ENCODE measurements around the gene SHISA4. TPM values are rescaled to one million over a fixed set of nuclear protein-coding genes. Genes with fewer than 3 reads are reported as not detected.
A peak's percentile ranks its signal among the peaks of the same experiment; 100 is the strongest.

SHISA4 gene
- total RNA-seq, 3 donors from 2014 or later = 1.2 to 12.4 (median 4.0) TPM

DNA sequence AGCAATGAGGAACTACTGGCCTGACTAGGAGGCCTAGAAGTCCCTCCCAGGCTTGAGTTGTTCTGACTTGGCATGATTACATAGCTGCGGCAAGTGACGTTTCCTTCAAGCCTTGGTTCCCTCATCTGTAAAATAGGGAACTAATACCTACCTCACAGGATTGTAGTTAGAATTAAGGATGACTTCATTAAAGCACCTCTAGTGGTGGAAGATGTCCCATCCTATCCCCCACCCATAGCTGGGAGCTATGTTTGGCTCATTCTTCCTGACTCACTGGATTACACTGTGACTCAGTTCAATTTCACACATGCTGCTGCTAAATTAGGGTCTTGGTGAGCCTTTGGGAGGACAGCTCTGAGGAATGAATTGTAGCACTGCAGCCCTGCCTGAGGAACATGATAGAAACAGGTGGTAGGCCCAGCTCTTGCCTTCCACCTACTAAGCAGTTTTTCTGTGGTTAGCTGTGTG lies 6.0 kb upstream of the SHISA4 start:
- ATAC-seq (peak; percentile 31), DNase-seq (no peak)
- no peaks in the 10 kb centered on the region for H3K36me3 ChIP-seq (ENCODE audit: low read depth)
- H3K4me3 ChIP-seq = no peak overlapping the region
- TF ChIP-seq, protein P1, sequence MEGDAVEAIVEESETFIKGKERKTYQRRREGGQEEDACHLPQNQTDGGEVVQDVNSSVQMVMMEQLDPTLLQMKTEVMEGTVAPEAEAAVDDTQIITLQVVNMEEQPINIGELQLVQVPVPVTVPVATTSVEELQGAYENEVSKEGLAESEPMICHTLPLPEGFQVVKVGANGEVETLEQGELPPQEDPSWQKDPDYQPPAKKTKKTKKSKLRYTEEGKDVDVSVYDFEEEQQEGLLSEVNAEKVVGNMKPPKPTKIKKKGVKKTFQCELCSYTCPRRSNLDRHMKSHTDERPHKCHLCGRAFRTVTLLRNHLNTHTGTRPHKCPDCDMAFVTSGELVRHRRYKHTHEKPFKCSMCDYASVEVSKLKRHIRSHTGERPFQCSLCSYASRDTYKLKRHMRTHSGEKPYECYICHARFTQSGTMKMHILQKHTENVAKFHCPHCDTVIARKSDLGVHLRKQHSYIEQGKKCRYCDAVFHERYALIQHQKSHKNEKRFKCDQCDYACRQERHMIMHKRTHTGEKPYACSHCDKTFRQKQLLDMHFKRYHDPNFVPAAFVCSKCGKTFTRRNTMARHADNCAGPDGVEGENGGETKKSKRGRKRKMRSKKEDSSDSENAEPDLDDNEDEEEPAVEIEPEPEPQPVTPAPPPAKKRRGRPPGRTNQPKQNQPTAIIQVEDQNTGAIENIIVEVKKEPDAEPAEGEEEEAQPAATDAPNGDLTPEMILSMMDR (IDR thresholded peaks at IDR 0.05) = no peak
- no peaks in the 10 kb centered on the region for H3K9me3 ChIP-seq
- H3K4me1 ChIP-seq (ENCODE audit: low read depth) = no peaks in the 10 kb centered on the region
- intact Hi-C loops (cut with DNase I, micrococcal nuclease) = loop anchor here in 1 of 2 donors (5.0 kb wide), 1 partner anchor 90 kb away; no protein-coding TSS in a partner anchor

DNA sequence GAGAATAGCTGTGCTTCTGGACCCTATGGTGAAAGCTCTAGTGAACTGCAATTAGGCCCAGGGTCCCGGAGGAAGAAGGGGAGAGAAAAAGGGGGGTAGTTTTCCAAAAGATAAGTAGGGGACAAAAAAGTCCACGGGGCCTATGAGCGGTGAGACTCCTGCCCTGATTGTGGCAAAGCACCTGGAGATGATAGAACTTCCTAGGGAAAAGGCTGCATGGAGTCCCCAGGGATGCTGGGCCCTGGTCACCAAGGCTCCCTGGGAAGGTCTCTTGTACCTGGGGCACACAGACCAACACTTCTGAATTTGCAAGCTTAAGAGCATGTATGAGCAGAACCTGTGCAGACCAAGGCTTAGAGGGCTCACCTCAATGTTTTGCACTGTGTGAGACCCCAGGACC lies 5.4 kb upstream of the SHISA4 start:
- intact Hi-C loops (cut with DNase I, micrococcal nuclease) = loop anchor here in 1 of 2 donors (5.0 kb wide), 1 partner anchor 89 kb away; no protein-coding TSS in a partner anchor
- ATAC-seq (no peak), DNase-seq (no peak)
- Histone ChIP-seq H3K36me3 (ENCODE audit: low read depth) (no peaks in the 10 kb centered on the region), H3K4me1 (ENCODE audit: low read depth) (no peaks in the 10 kb centered on the region), H3K4me3 (no peak overlapping the region), H3K9me3 (no peaks in the 10 kb centered on the region)
- TF ChIP-seq, protein P1 (IDR thresholded peaks at IDR 0.05) = no peak

DNA sequence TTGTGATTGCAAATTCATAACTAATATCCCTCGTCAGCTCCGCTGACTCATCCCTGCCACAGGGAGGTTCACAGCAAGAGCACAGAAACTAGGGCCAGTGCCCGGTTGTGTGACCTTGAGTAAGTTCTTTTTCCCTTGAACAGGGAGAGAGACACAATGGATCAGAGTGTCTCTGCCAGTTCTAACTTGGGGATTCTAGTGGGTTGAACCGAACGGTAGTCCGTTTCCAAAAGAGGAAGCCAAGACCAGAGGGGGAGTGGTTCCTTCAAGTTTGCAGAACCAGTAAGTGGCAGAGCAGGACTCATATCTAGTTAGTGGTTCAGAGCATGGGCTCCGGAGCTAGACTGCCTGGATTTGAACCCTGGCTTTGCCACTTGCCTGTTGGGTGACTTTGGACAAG lies 4.9 kb upstream of the SHISA4 start:
- Histone ChIP-seq H3K36me3 (ENCODE audit: low read depth) (no peaks in the 10 kb centered on the region), H3K9me3 (no peaks in the 10 kb centered on the region), H3K4me3 (no peak overlapping the region), H3K4me1 (ENCODE audit: low read depth) (no peaks in the 10 kb centered on the region)
- ATAC-seq (peak; percentile 4), DNase-seq (no peak)
- TF ChIP-seq, protein P1 (IDR thresholded peaks at IDR 0.05) = no peak
- intact Hi-C loops (cut with DNase I, micrococcal nuclease) = loop anchor here in 1 of 2 donors (5.0 kb wide), 1 partner anchor 89 kb away; no protein-coding TSS in a partner anchor

DNA sequence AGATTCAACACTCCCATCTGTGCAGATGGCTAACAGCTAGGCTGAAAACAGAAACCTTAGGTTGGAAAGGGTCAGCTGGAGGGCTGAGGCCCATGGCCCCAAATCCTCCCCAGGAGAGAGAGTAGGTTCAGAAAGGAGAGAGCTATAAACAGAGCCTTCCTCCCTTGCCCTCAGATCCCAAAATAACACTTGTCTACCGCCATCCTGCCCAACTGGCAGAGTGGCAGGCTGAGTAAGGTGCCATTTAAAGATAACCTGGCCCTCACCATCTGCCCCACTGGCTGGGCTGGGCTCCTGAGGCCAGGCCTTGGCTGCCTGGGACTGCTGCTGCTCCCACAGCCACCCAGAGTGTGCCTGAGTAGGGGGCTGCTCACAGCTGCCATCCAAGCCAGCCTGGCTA lies 4.3 kb upstream of the SHISA4 start:
- TF ChIP-seq, protein P1 (IDR thresholded peaks at IDR 0.05) = no peak
- no peaks in the 10 kb centered on the region for H3K36me3 ChIP-seq (ENCODE audit: low read depth)
- H3K4me3 ChIP-seq = no peak overlapping the region
- intact Hi-C loops (cut with DNase I, micrococcal nuclease) = loop anchor here in 1 of 2 donors (5.0 kb wide), 1 partner anchor 88 kb away; no protein-coding TSS in a partner anchor
- ATAC-seq (no peak), DNase-seq (no peak)
- no peaks in the 10 kb centered on the region for H3K9me3 ChIP-seq
- peaks cover 5% of the 10 kb centered on the region for H3K4me1 ChIP-seq (ENCODE audit: low read depth)

DNA sequence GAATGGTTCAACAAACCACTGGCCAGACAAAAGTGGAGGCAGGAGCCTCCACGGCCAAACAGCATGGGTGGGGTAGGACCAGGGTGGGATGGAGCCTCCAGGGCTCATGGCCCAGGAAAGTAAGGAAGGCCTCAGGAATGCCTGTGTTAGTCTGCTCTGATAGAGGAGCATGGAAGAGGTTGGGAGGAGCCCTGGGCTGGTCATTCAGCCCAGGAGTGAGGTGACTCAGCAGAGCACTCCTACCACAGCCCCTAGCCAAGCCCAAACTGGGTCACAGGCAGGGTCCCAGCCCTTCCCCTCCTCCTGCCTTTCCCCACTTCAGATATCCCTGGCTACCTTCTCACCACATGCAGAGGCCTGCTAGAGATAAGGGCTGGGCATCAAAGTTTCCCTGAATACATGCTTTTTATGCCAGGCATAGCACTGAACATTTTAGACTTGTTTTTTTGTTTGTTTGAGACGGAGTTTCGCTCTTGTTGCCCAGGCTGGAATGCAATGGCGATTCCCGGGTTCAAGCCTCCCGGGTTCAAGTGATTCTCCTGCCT lies 3.1 kb upstream of the SHISA4 start:
- no peak overlapping the region for H3K4me3 ChIP-seq
- intact Hi-C loops (cut with DNase I, micrococcal nuclease) = no loop called here
- TF ChIP-seq, protein P1 (IDR thresholded peaks at IDR 0.05) = no peak
- DNase-seq (no peak), ATAC-seq (no peak)
- H3K36me3 ChIP-seq (ENCODE audit: low read depth) = no peaks in the 10 kb centered on the region
- no peaks in the 10 kb centered on the region for H3K9me3 ChIP-seq
- H3K4me1 ChIP-seq (ENCODE audit: low read depth) = peaks cover 9% of the 10 kb centered on the region

All from mucosa of descending colon (tissue), 3 donors.